RWPE2 (cell line): ENCODE measurements around the gene CDHR2.

ENCODE experiments used
- ATAC-seq: fragments of 200-7000 bp; cut with Tn5 transposase; 3 replicates; pipeline ENCODE4 v1.9.1; 2021; ENCODE audit warnings: low read depth
- DNase-seq: peaks from one replicate; pipeline ENCODE4 v3.0.0-alpha.2; 2020; ENCODE audit warnings: low spot score
- H3K27ac ChIP-seq: fragments of 450-650 bp; 2 replicates; pipeline ENCODE4 v1.5.1; 2017; ENCODE audit warnings: mild to moderate bottlenecking; ENCODE audit not compliant: poor library complexity, severe bottlenecking
- H3K27me3 ChIP-seq: fragments of 250-450 bp; sonication (Bioruptor Pico); 2 replicates; pipeline ENCODE4 v1.5.1; 2021; ENCODE audit warnings: mild to moderate bottlenecking, moderate library complexity; ENCODE audit not compliant: insufficient read depth, poor library complexity, severe bottlenecking
- H3K36me3 ChIP-seq: fragments of 250-450 bp; sonication (Bioruptor Pico); 2 replicates; pipeline ENCODE4 v1.5.1; 2020; ENCODE audit warnings: low read depth, mild to moderate bottlenecking, moderate library complexity
- H3K4me1 ChIP-seq: fragments of 250-450 bp; sonication (Bioruptor Pico); 2 replicates; pipeline ENCODE4 v1.5.1; 2021; ENCODE audit warnings: mild to moderate bottlenecking, moderate library complexity; ENCODE audit not compliant: insufficient read depth, poor library complexity, severe bottlenecking
- H3K4me3 ChIP-seq: fragments of 250-450 bp; sonication (Bioruptor Pico); 2 replicates; pipeline ENCODE4 v1.5.1; 2021; ENCODE audit warnings: mild to moderate bottlenecking, moderate library complexity; ENCODE audit not compliant: severe bottlenecking
- H3K9me3 ChIP-seq: fragments of 250-450 bp; sonication (Bioruptor Pico); 2 replicates; pipeline ENCODE4 v1.5.1; 2021; ENCODE audit warnings: mild to moderate bottlenecking, moderate library complexity; ENCODE audit not compliant: severe bottlenecking
- TF ChIP-seq, protein P1 (sequence below): fragments of 450-650 bp; IDR thresholded peaks from one replicate; pipeline ENCODE4 v1.5.1; 2017; ENCODE audit warnings: mild to moderate bottlenecking, moderate library complexity; ENCODE audit not compliant: poor library complexity, severe bottlenecking

The CDHR2 gene

DNA sequence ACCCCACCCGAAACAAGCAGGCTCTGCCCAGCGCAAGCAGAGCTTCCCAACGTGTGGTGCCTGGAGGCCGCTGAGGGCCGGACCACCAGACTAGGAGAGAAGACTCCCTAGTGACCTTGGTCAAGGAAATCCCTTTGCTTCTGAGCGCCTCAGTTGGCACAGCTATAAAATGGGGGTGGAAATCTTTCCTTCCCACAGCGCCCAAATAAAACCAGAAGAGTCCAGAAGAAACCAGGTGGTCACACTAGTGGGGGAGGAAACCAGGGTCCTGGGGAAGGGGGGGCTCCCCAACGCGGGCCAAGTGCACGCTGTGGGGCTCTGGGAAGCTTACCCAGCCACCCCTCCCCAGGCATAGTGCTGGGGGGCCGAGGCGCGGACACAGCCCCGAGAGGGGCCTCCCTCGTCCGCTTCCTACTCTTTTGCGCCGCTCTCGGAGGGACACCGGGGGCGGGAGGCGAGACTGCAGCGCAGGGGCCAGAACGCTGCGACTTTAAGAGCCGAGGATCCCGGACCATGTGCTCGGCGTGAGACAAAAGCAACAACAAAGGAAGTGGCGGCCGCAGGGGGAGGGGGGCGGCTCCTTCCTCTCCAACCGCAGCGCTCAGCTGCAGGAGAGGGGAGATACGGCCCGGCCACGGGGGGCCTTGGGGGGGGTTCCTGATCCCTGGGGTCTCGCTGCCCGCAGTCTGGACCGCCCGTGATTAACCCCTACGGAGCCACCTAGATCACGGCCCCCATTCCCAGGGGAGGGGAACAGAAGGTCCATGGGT, 12.8 kb upstream of the CDHR2 start:
- DNase-seq (no peak), ATAC-seq (peak; percentile 29)
- H3K36me3 ChIP-seq = peaks cover 17% of the 10 kb centered on the region
- H3K9me3 ChIP-seq = no peaks in the 10 kb centered on the region
- H3K27ac ChIP-seq = peak overlapping the region; percentile 85
- TF ChIP-seq, protein P1, sequence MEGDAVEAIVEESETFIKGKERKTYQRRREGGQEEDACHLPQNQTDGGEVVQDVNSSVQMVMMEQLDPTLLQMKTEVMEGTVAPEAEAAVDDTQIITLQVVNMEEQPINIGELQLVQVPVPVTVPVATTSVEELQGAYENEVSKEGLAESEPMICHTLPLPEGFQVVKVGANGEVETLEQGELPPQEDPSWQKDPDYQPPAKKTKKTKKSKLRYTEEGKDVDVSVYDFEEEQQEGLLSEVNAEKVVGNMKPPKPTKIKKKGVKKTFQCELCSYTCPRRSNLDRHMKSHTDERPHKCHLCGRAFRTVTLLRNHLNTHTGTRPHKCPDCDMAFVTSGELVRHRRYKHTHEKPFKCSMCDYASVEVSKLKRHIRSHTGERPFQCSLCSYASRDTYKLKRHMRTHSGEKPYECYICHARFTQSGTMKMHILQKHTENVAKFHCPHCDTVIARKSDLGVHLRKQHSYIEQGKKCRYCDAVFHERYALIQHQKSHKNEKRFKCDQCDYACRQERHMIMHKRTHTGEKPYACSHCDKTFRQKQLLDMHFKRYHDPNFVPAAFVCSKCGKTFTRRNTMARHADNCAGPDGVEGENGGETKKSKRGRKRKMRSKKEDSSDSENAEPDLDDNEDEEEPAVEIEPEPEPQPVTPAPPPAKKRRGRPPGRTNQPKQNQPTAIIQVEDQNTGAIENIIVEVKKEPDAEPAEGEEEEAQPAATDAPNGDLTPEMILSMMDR = no peak
- peaks cover 30% of the 10 kb centered on the region for H3K4me1 ChIP-seq
- peak overlapping the region; percentile 55 for H3K4me3 ChIP-seq
- H3K27me3 ChIP-seq = no peaks in the 10 kb centered on the region

DNA sequence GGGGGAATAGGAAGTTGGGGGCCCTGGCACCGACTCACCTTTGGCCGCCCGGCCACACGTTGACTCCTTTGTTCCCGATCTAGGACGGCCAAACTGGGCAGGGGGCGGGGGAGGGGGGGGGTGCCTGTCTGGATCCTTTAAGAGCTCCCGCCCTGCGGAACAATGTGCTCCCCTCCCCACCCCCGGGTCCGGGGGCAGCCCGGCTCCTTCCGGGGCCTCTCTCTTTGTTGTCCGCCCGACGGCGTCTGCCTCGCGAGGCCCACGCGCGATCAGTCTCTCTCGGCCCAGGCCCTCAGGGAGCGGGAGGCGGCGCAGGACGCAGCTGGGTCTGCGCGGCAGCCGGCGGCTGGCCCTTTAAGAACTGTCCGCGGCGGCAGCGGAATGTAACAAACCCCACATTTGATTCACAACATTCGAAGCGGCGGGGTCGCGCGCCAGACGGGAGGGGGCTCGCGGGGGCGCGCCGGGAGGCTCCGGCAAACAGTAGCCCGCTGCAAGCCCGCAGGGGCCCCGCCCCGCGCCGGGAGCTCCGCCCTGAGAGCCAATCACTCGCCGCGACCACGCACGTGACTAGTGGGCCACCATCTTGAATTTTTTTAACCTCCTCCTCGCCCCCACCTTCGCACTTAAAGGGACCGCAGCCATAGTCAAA, 12.1 kb upstream of the CDHR2 start, which contains the start of gene RNF44:
RNF44 (minus strand) TSS at position 501 of the 652 bp plus-strand sequence. CDS start 4,930 bp downstream, outside the sequence.
- Histone ChIP-seq H3K4me1 (peaks cover 37% of the 10 kb centered on the region), H3K4me3 (peak within 1 kb of the TSS; percentile 55), H3K27me3 (no peaks in the 10 kb centered on the region), H3K9me3 (no peaks in the 10 kb centered on the region), H3K27ac (peak within 1 kb of the TSS; percentile 85), H3K36me3 (peaks cover 10% of the 10 kb centered on the region)
- TF ChIP-seq, protein P1 = no peak
- DNase-seq (peak; percentile 99), ATAC-seq (peak; percentile 51)

DNA sequence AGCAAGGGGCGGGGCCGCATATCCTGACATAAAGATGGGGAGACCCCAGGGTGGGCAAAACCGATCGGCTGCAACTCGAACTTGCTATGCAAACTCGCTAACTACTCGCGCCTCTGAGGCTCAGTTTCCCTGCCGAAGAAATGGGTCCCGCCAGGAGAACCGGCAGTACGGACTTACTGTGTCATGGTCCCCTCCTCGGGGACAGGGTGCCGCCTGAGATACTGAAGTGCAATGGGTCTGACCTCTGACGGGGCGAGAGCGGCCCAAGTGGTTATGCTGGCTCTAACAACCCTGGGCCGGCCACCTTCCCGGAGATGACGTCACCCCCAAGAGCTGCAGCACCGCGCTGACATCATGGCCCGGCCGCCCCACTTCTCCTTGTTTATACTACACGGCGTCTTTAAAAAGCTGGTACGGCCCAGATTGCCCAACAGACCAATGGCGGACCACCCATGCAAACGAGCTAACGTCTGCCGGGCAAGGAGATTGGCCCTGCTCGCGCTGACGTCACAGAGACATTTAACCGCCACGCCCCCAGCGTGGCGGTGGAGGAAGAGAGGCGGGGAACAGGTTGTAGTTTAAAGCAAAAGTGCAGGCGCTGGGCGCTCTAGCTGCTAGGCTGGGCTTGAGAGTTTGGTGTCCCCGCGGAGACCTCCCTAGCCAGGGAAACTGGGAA, 11.4 kb upstream of the CDHR2 start:
- DNase-seq = peak; percentile 100

DNA sequence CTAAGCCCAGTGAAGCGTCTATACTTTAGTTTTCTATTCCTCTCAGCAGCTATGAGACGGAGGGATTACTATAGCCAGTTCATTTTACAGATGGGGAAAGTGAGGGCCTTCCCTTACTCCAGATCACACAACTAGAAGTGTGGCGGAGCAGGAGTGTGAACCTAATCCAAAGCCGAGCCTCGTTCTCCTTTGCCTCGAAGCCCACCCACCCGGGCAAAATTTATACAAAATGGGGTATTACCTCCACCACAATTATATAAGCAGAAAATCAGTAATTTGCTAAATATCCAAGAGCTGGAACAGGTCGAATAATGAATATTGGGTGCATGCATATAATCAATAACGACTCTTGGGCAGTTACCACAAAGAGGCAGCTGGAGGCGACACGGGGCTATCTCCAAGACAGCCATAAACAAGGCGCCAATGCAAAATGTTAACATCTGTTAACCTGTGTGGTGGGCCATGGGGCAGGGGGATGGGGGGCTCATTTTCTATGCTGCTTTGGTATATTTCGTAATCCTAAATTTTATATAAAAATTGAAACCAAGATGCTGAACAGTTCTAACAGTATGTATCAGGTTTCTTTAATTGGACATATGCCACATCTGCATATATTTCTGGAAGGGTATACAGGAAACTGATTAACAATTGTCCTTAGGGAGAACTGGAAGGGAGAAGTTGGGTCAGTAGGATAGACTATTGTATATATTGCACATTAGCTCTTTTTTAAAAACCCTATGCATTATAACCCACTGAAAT, 10.7 kb upstream of the CDHR2 start:
- no peaks in the 10 kb centered on the region for H3K9me3 ChIP-seq
- peaks cover 10% of the 10 kb centered on the region; the same call in 1 of the 2 replicates for H3K36me3 ChIP-seq
- ATAC-seq (no peak), DNase-seq (no peak)
- peaks cover 36% of the 10 kb centered on the region for H3K4me1 ChIP-seq
- no peaks in the 10 kb centered on the region for H3K27me3 ChIP-seq
- peak overlapping the region; percentile 55 for H3K4me3 ChIP-seq
- H3K27ac ChIP-seq = peak overlapping the region; percentile 85
- TF ChIP-seq, protein P1 = peak; percentile 1

More for the DNA sequence above, 11.4 kb upstream of the CDHR2 start:
- Histone ChIP-seq H3K4me1 (peaks cover 40% of the 10 kb centered on the region), H3K27ac (peak overlapping the region; percentile 85), H3K9me3 (no peaks in the 10 kb centered on the region), H3K27me3 (no peaks in the 10 kb centered on the region), H3K36me3 (peaks cover 10% of the 10 kb centered on the region; the same call in 1 of the 2 replicates), H3K4me3 (peak overlapping the region; percentile 55)
- peak; percentile 70 for ATAC-seq
- TF ChIP-seq, protein P1 = no peak
